HEK293 (cell line): Measurements from ENCODE around the gene NFKBIB.
A peak's percentile ranks its signal among the peaks of the same experiment; 100 is the strongest.

Source experiments
- CTCF ChIA-PET: fragments of 350-600 bp; formaldehyde crosslinking; extraction: SDS; loops from one replicate; lab custom pipeline; 2021; ENCODE audit warnings: antibody characterized with exemption; lab: Yijun Ruan, JAX
- POLR2A ChIA-PET: fragments of 300-600 bp; formaldehyde crosslinking; extraction: SDS; loops from one replicate; lab custom pipeline; 2020; ENCODE audit warnings: antibody characterized with exemption, inconsistent platforms; lab: Yijun Ruan, JAX
- H3K27ac ChIP-seq: fragments of 200-500 bp; sonication (Bioruptor generic); 2 replicates; pipeline ENCODE4 v1.5.1; 2014; ENCODE audit warnings: low read depth, low read length, control low read depth, inconsistent platforms; ENCODE audit errors: extremely low read depth
- H3K36me3 ChIP-seq, 2 experiments: fragments of 200-500 bp in 1 of 2; sonication (Bioruptor generic) in 1 of 2; 1 replicate in 1 of 2; 2 replicates in 1 of 2; pipeline ENCODE4 v1.5.1; 2014 to 2017; ENCODE audit warnings: inconsistent platforms in 2 of 2, low read length in 2 of 2; ENCODE audit not compliant: control insufficient read depth in 2 of 2, insufficient read depth in 1 of 2
- H3K4me1 ChIP-seq: fragments of 200-500 bp; sonication (Bioruptor generic); 2 replicates; pipeline ENCODE4 v1.5.1; 2014; ENCODE audit warnings: mild to moderate bottlenecking, low read length, inconsistent platforms; ENCODE audit not compliant: control insufficient read depth, insufficient read depth
- H3K4me3 ChIP-seq: 2 replicates; pipeline ENCODE4 v1.5.1; 2011; ENCODE audit warnings: low read depth, mild to moderate bottlenecking, control low read depth, low read length, moderate library complexity
- H3K9me3 ChIP-seq: fragments of 200-500 bp; sonication (Bioruptor generic); 2 replicates; pipeline ENCODE4 v1.5.1; 2014; ENCODE audit warnings: low read depth, low read length, inconsistent platforms; ENCODE audit not compliant: control insufficient read depth, insufficient read depth
- GLI2 ChIP-seq: fragments of 450-650 bp; formaldehyde crosslinking; IDR thresholded peaks from 2 replicates; pipeline ENCODE4; 2017; ENCODE audit warnings: missing biosample characterization, missing genetic modification characterization, low read depth, borderline replicate concordance
- GLIS2 ChIP-seq: fragments of 450-650 bp; formaldehyde crosslinking; IDR thresholded peaks from 2 replicates; pipeline ENCODE4 v1.5.1; 2016; ENCODE audit warnings: missing biosample characterization, missing genetic modification characterization
- KLF1 ChIP-seq: fragments of 450-650 bp; formaldehyde crosslinking; IDR thresholded peaks from 2 replicates; pipeline ENCODE4 v1.5.1; 2016; ENCODE audit warnings: missing biosample characterization, missing genetic modification characterization
- KLF10 ChIP-seq: fragments of 450-650 bp; IDR thresholded peaks from 2 replicates; pipeline ENCODE4 v1.5.1; 2018; ENCODE audit warnings: missing biosample characterization, mild to moderate bottlenecking, missing genetic modification characterization
- OSR2 ChIP-seq: fragments of 450-650 bp; formaldehyde crosslinking; IDR thresholded peaks from 2 replicates; pipeline ENCODE4 v1.5.1; 2016; ENCODE audit warnings: missing biosample characterization, missing genetic modification characterization
- REPIN1 ChIP-seq: fragments of 450-650 bp; formaldehyde crosslinking; IDR thresholded peaks from 2 replicates; pipeline ENCODE4 v1.5.1; 2017; ENCODE audit warnings: missing biosample characterization, missing genetic modification characterization, low read depth
- SP7 ChIP-seq: fragments of 450-650 bp; formaldehyde crosslinking; IDR thresholded peaks from 2 replicates; pipeline ENCODE4 v1.5.1; 2016; ENCODE audit warnings: missing biosample characterization, missing genetic modification characterization
- ZBTB8A ChIP-seq: fragments of 450-650 bp; formaldehyde crosslinking; IDR thresholded peaks from 2 replicates; pipeline ENCODE4 v1.5.1; 2016; ENCODE audit warnings: missing biosample characterization, missing genetic modification characterization
- ZEB2 ChIP-seq: fragments of 450-650 bp; formaldehyde crosslinking; IDR thresholded peaks from 2 replicates; pipeline ENCODE4 v1.5.1; 2016; ENCODE audit warnings: missing biosample characterization, missing genetic modification characterization
- ZNF114 ChIP-seq: fragments of 450-650 bp; formaldehyde crosslinking; IDR thresholded peaks from 2 replicates; pipeline ENCODE4 v1.5.0; 2017; ENCODE audit warnings: missing biosample characterization, missing genetic modification characterization
- ZNF138 ChIP-seq: fragments of 450-650 bp; formaldehyde crosslinking; IDR thresholded peaks from 2 replicates; pipeline ENCODE4 v1.5.1; 2016; ENCODE audit warnings: missing biosample characterization, missing genetic modification characterization, borderline replicate concordance
- ZNF184 ChIP-seq: fragments of 450-650 bp; IDR thresholded peaks from 2 replicates; pipeline ENCODE4 v1.5.1; 2018; ENCODE audit warnings: missing biosample characterization, mild to moderate bottlenecking, missing genetic modification characterization
- ZNF24 ChIP-seq: fragments of 450-650 bp; formaldehyde crosslinking; IDR thresholded peaks from 2 replicates; pipeline ENCODE4 v1.5.1; 2016; ENCODE audit warnings: missing biosample characterization, missing genetic modification characterization
- ZNF423 ChIP-seq: fragments of 450-650 bp; formaldehyde crosslinking; IDR thresholded peaks from 2 replicates; pipeline ENCODE4 v1.5.1; 2016; ENCODE audit warnings: missing biosample characterization, missing genetic modification characterization
- ZNF585B ChIP-seq: fragments of 450-650 bp; formaldehyde crosslinking; IDR thresholded peaks from 2 replicates; pipeline ENCODE4 v1.5.1; 2016; ENCODE audit warnings: missing biosample characterization, missing genetic modification characterization
- ZNF76 ChIP-seq: fragments of 450-650 bp; formaldehyde crosslinking; IDR thresholded peaks from 2 replicates; pipeline ENCODE4; 2016; ENCODE audit warnings: low read depth, missing biosample characterization, missing genetic modification characterization, borderline replicate concordance
- ZSCAN16 ChIP-seq: fragments of 450-650 bp; formaldehyde crosslinking; IDR thresholded peaks from 2 replicates; pipeline ENCODE4 v1.5.1; 2016; ENCODE audit warnings: missing biosample characterization, missing genetic modification characterization
- TF ChIP-seq, protein P1 (sequence below): fragments of 450-650 bp; formaldehyde crosslinking; IDR thresholded peaks from 2 replicates; pipeline ENCODE4 v1.5.1; 2016; ENCODE audit warnings: missing biosample characterization, missing genetic modification characterization
- TF ChIP-seq, protein P2 (sequence below): fragments of 450-650 bp; formaldehyde crosslinking; IDR thresholded peaks from 2 replicates; pipeline ENCODE4 v1.5.1; 2016; ENCODE audit warnings: missing biosample characterization, missing genetic modification characterization
- TF ChIP-seq, protein P3 (sequence below): fragments of 450-650 bp; formaldehyde crosslinking; IDR thresholded peaks from 2 replicates; pipeline ENCODE4 v1.5.1; 2017; ENCODE audit warnings: missing biosample characterization, missing genetic modification characterization
- TF ChIP-seq, protein P4 (sequence below): fragments of 450-650 bp; formaldehyde crosslinking; IDR thresholded peaks from 2 replicates; pipeline ENCODE4 v1.5.1; 2016; ENCODE audit warnings: missing biosample characterization, missing genetic modification characterization
- TF ChIP-seq, protein P5 (sequence below): fragments of 450-650 bp; formaldehyde crosslinking; IDR thresholded peaks from 2 replicates; pipeline ENCODE4 v1.5.1; 2016; ENCODE audit warnings: missing biosample characterization, missing genetic modification characterization
- TF ChIP-seq, protein P6 (sequence below): IDR thresholded peaks from 2 replicates; pipeline ENCODE4 v1.6.1; 2011; ENCODE audit warnings: mild to moderate bottlenecking, low read depth, low read length, borderline replicate concordance

NFKBIB gene, protein sequence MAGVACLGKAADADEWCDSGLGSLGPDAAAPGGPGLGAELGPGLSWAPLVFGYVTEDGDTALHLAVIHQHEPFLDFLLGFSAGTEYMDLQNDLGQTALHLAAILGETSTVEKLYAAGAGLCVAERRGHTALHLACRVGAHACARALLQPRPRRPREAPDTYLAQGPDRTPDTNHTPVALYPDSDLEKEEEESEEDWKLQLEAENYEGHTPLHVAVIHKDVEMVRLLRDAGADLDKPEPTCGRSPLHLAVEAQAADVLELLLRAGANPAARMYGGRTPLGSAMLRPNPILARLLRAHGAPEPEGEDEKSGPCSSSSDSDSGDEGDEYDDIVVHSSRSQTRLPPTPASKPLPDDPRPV

DNA sequence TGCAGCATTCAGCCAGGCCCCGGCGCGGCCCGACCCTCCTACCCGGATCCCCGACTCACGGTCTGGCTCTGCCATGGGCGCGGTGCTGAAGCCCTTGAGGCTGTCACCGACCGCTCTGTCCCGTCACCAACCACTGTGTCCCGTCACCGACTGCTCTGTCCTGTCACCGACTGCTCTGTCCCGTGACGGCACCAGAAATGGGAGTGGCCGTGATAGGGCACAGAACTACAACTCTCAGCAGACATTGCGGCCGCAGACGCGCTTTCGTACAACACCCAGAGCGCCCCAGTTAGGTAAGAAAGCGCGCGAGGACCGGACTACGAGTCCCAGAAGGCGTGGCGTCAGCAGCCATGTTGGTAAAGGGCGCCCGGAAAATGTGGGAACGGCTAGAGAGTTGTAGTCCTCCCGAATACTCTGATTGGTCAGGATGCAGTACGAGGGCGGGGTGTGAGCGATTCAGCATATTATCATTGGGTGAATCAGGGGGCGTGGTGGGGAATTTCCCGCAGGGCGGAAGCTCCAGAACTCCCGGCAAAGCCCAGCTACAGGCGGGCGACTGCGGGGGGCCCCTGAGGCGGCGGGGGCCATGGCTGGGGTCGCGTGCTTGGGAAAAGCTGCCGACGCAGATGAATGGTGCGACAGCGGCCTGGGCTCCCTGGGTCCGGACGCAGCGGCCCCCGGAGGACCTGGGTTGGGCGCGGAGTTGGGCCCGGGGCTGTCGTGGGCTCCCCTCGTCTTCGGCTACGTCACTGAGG lies at the start of gene NFKBIB, which contains the start of gene SIRT2:
Gene NFKBIB (plus strand): TSS at position 523 of the 755 bp plus-strand sequence. CDS start 64 bp downstream, at position 587.
Gene SIRT2 (minus strand): TSS at position 172 of the 755 bp plus-strand sequence. CDS start 97 bp downstream, at position 75.
- Histone ChIP-seq H3K4me1 (peaks cover 21% of the 10 kb centered on the region), H3K4me3 (peak within 1 kb of the TSS; percentile 58), H3K36me3 (peaks cover 6 to 21% of the 10 kb centered on the region in 2 experiments), H3K27ac (peak within 1 kb of the TSS; percentile 85), H3K9me3 (peaks cover 3% of the 10 kb centered on the region; the same call in 1 of the 2 replicates)
- CTCF ChIA-PET: interaction anchor here (0.7 to 4.0 kb wide), 8 partner anchors 12 to 596 kb away, joined by 3 to 63 read pairs (median 3); partner anchors contain the start of genes MRPS12 and SARS2
- POLR2A ChIA-PET: interaction anchor here (0.6 to 2.4 kb wide), 22 partner anchors 9 to 512 kb away, joined by 3 to 29 read pairs (median 6); partner anchors contain the start of genes ACTN4, CCER2, ECH1 and EIF3K
- 0 out of 2 replicates have a peak, but pooled peaks have one; percentile 54 for TF ChIP-seq ZNF423
- no peak; the same call in 1 of the 2 replicates for TF ChIP-seq ZNF184 (tag by site-specific recombination)
- TF ChIP-seq, protein P1, sequence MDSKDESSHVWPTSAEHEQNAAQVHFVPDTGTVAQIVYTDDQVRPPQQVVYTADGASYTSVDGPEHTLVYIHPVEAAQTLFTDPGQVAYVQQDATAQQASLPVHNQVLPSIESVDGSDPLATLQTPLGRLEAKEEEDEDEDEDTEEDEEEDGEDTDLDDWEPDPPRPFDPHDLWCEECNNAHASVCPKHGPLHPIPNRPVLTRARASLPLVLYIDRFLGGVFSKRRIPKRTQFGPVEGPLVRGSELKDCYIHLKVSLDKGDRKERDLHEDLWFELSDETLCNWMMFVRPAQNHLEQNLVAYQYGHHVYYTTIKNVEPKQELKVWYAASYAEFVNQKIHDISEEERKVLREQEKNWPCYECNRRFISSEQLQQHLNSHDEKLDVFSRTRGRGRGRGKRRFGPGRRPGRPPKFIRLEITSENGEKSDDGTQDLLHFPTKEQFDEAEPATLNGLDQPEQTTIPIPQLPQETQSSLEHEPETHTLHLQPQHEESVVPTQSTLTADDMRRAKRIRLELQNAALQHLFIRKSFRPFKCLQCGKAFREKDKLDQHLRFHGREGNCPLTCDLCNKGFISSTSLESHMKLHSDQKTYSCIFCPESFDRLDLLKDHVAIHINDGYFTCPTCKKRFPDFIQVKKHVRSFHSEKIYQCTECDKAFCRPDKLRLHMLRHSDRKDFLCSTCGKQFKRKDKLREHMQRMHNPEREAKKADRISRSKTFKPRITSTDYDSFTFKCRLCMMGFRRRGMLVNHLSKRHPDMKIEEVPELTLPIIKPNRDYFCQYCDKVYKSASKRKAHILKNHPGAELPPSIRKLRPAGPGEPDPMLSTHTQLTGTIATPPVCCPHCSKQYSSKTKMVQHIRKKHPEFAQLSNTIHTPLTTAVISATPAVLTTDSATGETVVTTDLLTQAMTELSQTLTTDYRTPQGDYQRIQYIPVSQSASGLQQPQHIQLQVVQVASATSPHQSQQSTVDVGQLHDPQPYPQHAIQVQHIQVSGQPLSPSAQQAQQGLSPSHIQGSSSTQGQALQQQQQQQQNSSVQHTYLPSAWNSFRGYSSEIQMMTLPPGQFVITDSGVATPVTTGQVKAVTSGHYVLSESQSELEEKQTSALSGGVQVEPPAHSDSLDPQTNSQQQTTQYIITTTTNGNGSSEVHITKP (tag by site-specific recombination): peak; percentile 100
- TF ChIP-seq, protein P2, sequence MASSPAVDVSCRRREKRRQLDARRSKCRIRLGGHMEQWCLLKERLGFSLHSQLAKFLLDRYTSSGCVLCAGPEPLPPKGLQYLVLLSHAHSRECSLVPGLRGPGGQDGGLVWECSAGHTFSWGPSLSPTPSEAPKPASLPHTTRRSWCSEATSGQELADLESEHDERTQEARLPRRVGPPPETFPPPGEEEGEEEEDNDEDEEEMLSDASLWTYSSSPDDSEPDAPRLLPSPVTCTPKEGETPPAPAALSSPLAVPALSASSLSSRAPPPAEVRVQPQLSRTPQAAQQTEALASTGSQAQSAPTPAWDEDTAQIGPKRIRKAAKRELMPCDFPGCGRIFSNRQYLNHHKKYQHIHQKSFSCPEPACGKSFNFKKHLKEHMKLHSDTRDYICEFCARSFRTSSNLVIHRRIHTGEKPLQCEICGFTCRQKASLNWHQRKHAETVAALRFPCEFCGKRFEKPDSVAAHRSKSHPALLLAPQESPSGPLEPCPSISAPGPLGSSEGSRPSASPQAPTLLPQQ (tag by site-specific recombination): peak; percentile 85
- TF ChIP-seq KLF10: peak; percentile 100
- TF ChIP-seq GLI2 (tag by site-specific recombination): no peak
- no peak for TF ChIP-seq ZNF138
- TF ChIP-seq OSR2: peak; percentile 60; the same call in 1 of the 2 replicates
- peak; percentile 79 for TF ChIP-seq SP7 (tag by site-specific recombination)
- TF ChIP-seq, protein P3, sequence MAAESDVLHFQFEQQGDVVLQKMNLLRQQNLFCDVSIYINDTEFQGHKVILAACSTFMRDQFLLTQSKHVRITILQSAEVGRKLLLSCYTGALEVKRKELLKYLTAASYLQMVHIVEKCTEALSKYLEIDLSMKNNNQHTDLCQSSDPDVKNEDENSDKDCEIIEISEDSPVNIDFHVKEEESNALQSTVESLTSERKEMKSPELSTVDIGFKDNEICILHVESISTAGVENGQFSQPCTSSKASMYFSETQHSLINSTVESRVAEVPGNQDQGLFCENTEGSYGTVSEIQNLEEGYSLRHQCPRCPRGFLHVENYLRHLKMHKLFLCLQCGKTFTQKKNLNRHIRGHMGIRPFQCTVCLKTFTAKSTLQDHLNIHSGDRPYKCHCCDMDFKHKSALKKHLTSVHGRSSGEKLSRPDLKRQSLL: peak; percentile 75; the same call in 1 of the 2 replicates
- TF ChIP-seq ZBTB8A: peak; percentile 100
- TF ChIP-seq REPIN1: 0 out of 2 replicates have a peak, but pooled peaks have one; percentile 72
- TF ChIP-seq ZNF585B (tag by site-specific recombination): no peak
- TF ChIP-seq ZEB2: peak; percentile 69
- no peak for TF ChIP-seq ZNF114
- TF ChIP-seq, protein P4, sequence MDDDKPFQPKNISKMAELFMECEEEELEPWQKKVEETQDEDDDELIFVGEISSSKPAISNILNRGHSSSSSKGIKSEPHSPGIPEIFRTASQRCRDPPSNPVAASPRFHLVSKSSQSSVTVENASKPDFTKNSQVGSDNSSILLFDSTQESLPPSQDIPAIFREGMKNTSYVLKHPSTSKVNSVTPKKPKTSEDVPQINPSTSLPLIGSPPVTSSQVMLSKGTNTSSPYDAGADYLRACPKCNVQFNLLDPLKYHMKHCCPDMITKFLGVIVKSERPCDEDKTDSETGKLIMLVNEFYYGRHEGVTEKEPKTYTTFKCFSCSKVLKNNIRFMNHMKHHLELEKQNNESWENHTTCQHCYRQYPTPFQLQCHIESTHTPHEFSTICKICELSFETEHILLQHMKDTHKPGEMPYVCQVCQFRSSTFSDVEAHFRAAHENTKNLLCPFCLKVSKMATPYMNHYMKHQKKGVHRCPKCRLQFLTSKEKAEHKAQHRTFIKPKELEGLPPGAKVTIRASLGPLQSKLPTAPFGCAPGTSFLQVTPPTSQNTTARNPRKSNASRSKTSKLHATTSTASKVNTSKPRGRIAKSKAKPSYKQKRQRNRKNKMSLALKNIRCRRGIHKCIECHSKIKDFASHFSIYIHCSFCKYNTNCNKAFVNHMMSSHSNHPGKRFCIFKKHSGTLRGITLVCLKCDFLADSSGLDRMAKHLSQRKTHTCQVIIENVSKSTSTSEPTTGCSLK: no peak
- TF ChIP-seq KLF1 (tag by site-specific recombination): peak; percentile 94
- TF ChIP-seq, protein P5, sequence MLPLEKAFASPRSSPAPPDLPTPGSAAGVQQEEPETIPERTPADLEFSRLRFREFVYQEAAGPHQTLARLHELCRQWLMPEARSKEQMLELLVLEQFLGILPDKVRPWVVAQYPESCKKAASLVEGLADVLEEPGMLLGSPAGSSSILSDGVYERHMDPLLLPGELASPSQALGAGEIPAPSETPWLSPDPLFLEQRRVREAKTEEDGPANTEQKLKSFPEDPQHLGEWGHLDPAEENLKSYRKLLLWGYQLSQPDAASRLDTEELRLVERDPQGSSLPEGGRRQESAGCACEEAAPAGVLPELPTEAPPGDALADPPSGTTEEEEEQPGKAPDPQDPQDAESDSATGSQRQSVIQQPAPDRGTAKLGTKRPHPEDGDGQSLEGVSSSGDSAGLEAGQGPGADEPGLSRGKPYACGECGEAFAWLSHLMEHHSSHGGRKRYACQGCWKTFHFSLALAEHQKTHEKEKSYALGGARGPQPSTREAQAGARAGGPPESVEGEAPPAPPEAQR (tag by site-specific recombination): 0 out of 2 replicates have a peak, but pooled peaks have one; percentile 6
- TF ChIP-seq ZNF76 (tag by site-specific recombination): peak; percentile 100
- TF ChIP-seq GLIS2: peak; percentile 100
- TF ChIP-seq, protein P6, sequence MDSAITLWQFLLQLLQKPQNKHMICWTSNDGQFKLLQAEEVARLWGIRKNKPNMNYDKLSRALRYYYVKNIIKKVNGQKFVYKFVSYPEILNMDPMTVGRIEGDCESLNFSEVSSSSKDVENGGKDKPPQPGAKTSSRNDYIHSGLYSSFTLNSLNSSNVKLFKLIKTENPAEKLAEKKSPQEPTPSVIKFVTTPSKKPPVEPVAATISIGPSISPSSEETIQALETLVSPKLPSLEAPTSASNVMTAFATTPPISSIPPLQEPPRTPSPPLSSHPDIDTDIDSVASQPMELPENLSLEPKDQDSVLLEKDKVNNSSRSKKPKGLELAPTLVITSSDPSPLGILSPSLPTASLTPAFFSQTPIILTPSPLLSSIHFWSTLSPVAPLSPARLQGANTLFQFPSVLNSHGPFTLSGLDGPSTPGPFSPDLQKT: peak; percentile 75; the same call in 1 of the 2 replicates
- peak; percentile 62; the same call in 1 of the 2 replicates for TF ChIP-seq ZSCAN16 (tag by site-specific recombination)
- peak; percentile 87 for TF ChIP-seq ZNF24 (tag by site-specific recombination)
